KOPT-K1 (cell line): Measurements from ENCODE around the gene PDE4DIP.
A peak's percentile ranks its signal among the peaks of the same experiment; 100 is the strongest.
"Not testable (repeated sequence)": the region's sequence is repeated elsewhere in the genome, so short reads cannot be mapped to it uniquely, and the experiment has no call there.

Experiments
- H3K27ac ChIP-seq: fragments of 200-600 bp; sonication (generic); 2 replicates; pipeline ENCODE4 v1.5.1; 2016; ENCODE audit warnings: antibody characterized with exemption, mild to moderate bottlenecking, low read depth, low read length; ENCODE audit not compliant: poor library complexity, severe bottlenecking
- H3K36me3 ChIP-seq: fragments of 200-600 bp; sonication (generic); 2 replicates; pipeline ENCODE4 v1.5.1; 2017; ENCODE audit warnings: antibody characterized with exemption, mild to moderate bottlenecking, low read length, moderate library complexity; ENCODE audit not compliant: insufficient read depth
- H3K9me3 ChIP-seq: fragments of 200-600 bp; sonication (generic); 2 replicates; pipeline ENCODE4 v1.5.1; 2017; ENCODE audit warnings: antibody characterized with exemption, low read length, mild to moderate bottlenecking; ENCODE audit not compliant: insufficient read depth, poor library complexity, severe bottlenecking

The PDE4DIP gene

DNA sequence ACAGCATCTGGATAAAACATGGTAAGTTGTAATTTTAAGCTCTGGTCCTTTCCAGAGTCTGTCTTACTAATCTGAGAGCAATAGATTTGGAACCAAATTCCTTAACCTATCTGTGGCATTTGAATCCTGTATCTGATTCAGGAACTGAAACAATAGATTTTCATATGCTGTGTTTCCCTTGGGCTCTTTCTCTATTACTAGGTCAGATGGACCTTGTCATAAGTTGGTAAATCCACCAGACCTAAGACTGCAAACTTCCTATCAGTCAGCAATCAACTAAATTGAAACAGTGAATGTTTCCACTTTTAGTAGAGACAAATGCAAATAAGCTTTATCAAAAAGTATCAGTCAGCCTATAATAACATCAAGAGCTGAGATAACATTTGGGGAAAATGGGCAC lies 85.0 kb downstream of the PDE4DIP start:
- not testable (repeated sequence) for H3K36me3 ChIP-seq, H3K9me3 ChIP-seq, H3K27ac ChIP-seq

DNA sequence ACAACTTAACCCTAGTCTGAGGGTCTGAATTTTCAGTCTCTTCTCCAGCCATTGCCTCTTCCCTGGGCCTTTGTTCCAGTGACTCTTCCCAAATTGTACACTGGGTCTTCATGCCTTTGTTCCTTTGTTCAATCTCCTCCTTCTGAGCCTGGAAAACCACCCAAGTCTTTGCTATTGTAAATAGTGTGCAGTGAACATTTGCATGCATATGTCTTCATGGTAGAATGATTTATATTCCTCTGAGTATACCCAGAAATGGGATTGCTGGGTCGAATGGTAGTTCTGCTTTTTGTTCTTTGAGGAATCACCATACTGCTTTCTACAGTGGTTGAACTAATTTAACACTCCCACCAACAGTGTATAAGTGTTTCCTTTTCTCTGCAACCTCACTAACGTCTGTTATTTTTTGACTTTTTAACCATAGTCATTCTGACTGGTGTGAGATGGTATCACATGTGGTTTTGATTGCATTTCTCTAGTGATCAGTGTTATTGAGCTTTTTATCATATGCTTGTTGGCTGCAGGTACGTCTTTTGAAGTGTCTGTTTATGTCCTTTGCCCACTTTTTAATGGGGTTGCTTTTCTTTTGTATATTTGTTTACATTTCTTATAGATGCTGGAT lies 91.3 kb downstream of the PDE4DIP start:
- H3K27ac ChIP-seq, H3K36me3 ChIP-seq, H3K9me3 ChIP-seq: not testable (repeated sequence)

DNA sequence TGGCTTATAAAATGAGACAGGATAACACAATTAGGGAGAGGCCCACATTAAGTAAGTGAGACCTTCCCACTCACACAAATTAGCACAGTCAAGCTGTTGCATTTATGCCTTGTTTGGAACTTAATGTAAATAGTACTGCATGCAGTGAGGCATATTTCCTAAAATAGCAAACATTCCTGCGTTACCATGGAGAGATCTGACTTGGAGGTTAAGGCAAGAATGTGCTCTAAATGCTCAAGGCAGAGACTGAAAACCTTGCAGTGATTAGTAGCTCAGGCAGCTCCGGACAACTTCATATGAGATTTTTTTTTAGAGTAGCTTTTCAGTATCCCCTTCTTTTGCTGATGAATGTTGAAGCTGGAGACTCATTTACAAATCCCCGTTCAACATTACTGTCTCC lies 98.7 kb downstream of the PDE4DIP start:
- H3K36me3 ChIP-seq, H3K27ac ChIP-seq, H3K9me3 ChIP-seq: not testable (repeated sequence)

DNA sequence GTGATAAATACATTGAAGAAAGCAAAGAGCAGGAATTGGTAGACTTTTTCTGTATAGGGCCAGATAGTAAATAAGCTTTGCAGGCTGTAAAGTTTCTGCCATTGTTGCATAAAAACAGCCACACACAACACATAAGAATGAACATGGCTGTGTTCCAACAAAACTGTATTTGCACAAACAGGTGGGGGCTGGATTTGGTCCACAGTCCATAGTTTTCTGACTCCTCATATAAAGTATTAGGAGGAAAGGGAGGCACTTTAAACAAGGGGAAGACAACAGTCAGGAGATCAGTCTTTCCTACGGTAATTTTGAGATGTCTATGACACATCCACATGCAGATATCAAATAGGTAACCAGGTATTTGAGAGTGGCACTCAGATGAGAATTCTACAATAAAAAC lies 100.9 kb downstream of the PDE4DIP start:
- not testable (repeated sequence) for H3K27ac ChIP-seq, H3K9me3 ChIP-seq, H3K36me3 ChIP-seq

DNA sequence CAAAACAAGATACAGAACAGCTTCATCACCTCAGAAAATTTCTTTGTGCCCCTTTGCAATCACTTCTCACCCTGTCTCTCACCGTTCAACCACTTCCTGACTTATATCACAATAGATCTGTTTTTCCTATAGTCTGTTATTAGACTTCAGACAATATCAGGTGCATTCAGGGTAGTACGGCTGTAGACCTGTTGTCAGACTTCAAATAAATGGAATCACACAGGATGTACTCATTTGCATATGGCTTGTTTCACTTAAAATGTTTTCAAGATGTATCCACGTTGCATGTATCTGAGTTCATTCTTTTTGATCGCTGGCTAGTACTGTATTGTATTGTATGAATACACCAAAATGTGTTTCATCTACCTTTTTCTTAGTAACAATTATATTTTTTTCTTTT lies 104.5 kb downstream of the PDE4DIP start:
- not testable (repeated sequence) for H3K27ac ChIP-seq, H3K36me3 ChIP-seq, H3K9me3 ChIP-seq

DNA sequence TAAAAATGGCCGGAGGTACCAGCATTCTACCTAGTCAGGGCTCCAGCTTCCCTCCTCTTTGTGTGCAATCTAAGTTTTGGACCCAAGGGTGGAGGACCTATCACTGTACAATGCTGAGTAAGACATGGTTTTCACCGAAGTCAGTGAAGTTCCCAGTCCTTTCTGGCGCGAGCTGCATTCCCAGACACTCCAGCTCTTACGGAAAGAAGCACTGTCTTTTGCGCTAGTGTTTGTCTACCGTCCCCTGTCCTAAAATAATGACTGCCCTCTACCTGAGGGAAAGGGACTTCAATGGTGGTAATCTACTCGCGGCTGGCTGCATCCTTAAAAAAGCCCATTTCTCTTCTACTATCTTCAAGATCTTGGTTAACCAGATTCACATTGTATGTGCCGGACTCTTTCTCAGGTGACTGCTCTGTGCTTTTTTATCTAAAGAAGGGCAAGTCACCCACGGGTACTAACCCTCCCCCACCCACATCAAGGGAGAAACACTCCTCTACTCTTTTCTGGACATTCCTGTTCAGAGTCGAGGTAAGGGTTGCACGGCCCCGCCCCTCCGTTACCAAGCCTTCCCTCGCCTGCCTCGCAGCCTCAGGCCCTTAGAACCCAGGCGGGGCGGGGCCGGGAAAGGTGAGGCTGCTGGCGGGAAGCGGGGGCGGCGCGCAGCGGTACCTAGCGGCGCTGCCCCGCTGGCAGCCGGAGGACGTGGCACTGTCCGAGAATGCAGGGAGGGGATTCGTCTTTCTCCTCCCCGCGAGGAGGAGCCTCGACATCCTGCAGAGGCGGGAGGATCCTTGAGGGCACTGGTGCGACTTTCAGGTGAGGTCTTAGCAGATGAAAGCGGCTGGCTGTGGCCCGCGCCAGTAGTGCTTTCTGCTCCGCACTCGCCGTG lies 107.4 kb downstream of the PDE4DIP start:
- not testable (repeated sequence) for H3K9me3 ChIP-seq, H3K36me3 ChIP-seq
- H3K27ac ChIP-seq: peak overlapping the region; percentile 52

DNA sequence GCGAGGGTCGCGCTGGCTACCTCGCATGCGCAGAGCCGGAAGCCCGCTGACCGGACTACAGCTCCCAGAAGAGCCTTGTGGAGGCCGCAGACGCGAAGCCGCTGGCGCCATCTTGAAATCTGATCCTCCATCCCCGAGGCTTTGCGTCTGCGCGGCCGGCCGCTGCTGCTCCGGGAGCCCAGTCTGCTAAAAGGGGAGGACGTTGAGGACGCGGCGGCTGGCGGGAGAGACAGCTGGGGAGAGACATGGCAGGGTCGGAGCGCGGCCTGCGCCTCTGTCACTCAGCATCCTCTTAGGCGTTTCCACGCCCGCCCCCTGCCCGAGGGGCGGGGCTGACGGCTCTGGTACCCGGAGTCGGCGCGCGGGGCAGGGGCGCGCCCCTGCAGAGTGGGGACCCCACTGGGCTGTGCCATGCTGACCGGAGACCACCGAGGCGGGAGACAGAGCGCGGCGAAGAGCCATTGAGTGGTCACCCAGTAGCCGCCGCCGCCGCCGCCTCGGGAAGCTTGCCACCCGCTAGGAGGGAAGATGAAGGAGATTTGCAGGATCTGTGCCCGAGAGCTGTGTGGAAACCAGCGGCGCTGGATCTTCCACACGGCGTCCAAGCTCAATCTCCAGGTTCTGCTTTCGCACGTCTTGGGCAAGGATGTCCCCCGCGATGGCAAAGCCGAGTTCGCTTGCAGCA lies 108.2 kb downstream of the PDE4DIP start:
- H3K27ac ChIP-seq: peak overlapping the region; percentile 52
- H3K9me3 ChIP-seq, H3K36me3 ChIP-seq: not testable (repeated sequence)

DNA sequence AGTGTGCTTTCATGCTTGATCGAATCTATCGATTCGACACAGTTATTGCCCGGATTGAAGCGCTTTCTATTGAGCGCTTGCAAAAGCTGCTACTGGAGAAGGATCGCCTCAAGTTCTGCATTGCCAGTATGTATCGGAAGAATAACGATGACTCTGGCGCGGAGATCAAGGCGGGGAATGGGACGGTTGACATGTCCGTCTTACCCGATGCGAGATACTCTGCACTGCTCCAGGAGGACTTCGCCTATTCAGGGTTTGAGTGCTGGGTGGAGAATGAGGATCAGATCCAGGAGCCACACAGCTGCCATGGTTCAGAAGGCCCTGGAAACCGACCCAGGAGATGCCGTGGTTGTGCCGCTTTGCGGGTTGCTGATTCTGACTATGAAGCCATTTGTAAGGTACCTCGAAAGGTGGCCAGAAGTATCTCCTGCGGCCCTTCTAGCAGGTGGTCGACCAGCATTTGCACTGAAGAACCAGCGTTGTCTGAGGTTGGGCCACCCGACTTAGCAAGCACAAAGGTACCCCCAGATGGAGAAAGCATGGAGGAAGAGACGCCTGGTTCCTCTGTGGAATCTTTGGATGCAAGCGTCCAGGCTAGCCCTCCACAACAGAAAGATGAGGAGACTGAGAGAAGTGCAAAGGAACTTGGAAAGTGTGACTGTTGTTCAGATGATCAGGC lies 108.8 kb downstream of the PDE4DIP start:
- H3K36me3 ChIP-seq, H3K9me3 ChIP-seq, H3K27ac ChIP-seq: not testable (repeated sequence)

DNA sequence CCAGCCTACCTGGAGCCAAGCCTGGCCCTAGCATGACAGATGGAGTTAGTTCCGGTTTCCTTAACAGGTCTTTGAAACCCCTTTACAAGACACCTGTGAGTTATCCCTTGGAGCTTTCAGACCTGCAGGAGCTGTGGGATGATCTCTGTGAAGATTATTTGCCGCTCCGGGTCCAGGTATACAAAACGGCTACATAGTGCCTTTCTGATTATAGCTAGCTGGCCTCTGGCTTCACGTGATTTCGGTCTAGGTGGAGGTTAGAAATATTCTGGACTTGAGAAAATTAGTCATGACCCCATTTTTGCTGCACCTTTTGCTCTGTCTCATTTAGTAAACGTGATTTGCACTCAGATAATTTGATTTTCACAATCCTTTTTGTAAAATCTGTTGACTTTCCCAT lies 109.5 kb downstream of the PDE4DIP start:
- H3K9me3 ChIP-seq, H3K27ac ChIP-seq, H3K36me3 ChIP-seq: not testable (repeated sequence)

DNA sequence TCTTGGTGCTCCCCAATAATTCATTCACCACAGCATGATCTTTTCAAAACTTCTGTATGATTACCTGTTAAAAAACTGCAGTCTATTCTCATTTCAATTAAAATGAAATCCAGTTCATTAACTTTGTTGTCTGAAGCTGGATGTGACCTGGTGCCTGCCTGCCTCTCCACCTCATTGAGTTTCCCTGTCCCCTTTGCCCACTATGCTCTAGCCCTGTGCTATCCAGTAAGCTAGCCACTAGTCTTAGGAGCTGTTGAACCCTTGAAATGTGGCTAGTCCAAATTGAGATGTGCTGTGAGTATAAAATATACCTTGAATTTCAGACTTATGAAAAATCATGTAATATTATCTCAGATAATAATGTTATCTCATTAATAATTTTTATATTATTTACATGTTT lies 114.1 kb downstream of the PDE4DIP start:
- not testable (repeated sequence) for H3K36me3 ChIP-seq, H3K27ac ChIP-seq, H3K9me3 ChIP-seq

DNA sequence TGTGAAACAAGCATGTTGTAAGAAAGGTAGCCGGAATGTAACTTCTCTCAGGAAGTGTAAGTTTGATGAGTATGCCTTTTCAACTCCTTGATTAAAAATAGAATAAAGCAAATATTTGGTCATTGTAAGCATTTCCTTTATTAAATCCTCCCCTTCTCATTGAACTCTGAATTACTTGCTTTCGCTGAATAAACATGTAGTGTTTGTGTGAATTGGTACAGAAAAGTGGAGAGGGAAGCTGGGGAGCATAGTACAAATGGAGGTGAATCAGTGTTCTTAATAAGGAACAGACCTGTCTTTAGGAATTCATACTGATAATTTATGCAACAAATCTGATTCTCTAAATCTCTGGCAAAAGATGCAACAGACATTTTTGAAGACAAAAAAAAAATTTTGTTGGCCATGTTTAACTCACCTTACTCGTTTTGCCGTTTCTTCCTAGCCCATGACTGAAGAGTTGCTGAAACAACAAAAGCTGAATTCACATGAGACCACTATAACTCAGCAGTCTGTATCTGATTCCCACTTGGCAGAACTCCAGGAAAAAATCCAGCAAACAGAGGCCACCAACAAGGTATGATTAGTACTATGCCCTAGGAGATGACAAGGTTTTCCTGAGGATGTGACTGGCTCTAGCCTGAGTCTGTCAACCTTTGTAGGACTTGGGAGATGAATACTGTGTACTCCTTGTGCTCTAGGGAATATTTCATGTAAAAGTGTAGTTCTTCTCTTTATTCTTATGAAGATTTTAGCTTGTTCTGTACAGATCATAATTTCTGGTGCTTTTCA lies 116.2 kb downstream of the PDE4DIP start:
- not testable (repeated sequence) for H3K9me3 ChIP-seq, H3K27ac ChIP-seq, H3K36me3 ChIP-seq

DNA sequence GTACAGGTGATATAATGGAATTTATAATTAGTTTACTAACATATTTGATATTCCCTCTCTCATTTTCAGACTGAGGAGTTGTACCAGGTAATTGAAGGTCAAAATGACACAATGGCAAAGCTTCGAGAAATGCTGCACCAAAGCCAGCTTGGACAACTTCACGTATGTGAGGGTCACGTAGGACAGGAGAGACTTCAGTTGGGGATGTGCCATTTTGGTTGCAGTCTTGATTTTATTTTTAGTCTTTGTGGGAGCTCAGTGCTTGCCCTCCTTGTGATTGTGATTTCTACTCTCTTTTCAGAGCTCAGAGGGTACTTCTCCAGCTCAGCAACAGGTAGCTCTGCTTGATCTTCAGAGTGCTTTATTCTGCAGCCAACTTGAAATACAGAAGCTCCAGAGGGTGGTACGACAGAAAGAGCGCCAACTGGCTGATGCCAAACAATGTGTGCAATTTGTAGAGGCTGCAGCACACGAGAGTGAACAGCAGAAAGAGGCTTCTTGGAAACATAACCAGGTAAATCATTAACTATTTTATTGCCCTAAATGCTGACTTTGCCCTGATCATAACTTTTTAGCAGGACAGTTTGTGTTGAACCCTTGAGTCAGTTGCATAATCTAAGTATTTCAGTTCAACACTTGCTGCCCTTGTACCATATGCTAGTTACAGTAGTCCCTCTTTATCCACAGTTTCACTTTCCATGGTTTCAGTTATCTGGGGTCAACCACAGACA lies 118.1 kb downstream of the PDE4DIP start:
- H3K9me3 ChIP-seq, H3K36me3 ChIP-seq, H3K27ac ChIP-seq: not testable (repeated sequence)

DNA sequence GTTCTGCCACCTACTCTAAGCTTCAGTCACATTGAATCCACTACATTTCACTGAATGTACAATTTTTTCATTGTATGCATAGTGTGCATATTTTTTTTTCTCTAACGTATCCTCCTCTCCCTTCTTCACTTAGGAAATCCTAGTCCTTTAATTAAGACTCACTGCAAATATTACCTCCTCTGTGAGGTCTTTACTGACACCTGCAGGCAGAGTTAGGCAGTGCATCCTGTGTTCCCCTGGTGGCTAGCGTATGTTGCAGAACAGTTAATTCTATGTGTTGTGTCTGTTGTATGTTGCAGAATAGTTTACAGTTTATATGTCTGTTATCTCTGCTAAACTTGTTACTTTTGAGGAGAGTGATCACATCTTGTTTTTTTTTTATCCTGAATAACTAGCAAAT lies 121.9 kb downstream of the PDE4DIP start:
- H3K27ac ChIP-seq, H3K36me3 ChIP-seq, H3K9me3 ChIP-seq: not testable (repeated sequence)

DNA sequence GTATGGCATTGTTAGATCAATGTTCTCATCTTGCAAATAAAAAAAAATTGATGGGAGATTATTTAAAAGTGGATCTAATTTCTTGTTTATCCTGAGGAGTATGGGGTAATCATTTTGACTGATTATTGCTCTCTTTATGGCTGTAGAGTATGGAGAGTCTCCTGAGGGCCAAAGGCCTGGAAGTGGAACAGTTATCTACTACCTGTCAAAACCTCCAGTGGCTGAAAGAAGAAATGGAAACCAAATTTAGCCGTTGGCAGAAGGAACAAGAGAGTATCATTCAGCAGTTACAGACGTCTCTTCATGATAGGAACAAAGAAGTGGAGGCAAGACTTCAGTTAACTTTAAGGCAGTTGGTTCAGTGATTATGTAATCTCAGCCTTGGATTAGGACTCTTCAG lies 123.4 kb downstream of the PDE4DIP start:
- not testable (repeated sequence) for H3K36me3 ChIP-seq, H3K9me3 ChIP-seq

More for the DNA sequence above, 123.4 kb downstream of the PDE4DIP start:
- H3K27ac ChIP-seq: not testable (repeated sequence)
